Measurements from ENCODE around the gene EIF5B. TPM values are rescaled to one million over a fixed set of nuclear protein-coding genes. Genes with fewer than 3 reads are reported as not detected.
"Not testable (repeated sequence)": the region's sequence is repeated elsewhere in the genome, so short reads cannot be mapped to it uniquely, and the experiment has no call there.

Gene EIF5B
- total RNA-seq, 1 donor from 2014 or later, result 65.6 TPM

- peaks cover 21% of the 10 kb centered on the region for H3K4me1 Mint-ChIP-seq (ENCODE audit: low read depth, unreplicated experiment)
- H3K27ac Mint-ChIP-seq (ENCODE audit: unreplicated experiment), result no peak overlapping the region
- H4K20me1 ChIP-seq (ENCODE audit: insufficient read depth, low read length), result peaks cover 63% of the 10 kb centered on the region
- no peak overlapping the region for H3K4me3 Mint-ChIP-seq (ENCODE audit: unreplicated experiment)
- TF ChIP-seq EZH2 (IDR thresholded peaks at IDR 0.05; ENCODE audit: insufficient read depth, low read length), result no peak
- no peak for TF ChIP-seq CTCF (IDR thresholded peaks at IDR 0.05; ENCODE audit: insufficient read depth, low read depth, low read length)
- H2AFZ ChIP-seq (ENCODE audit: low read depth, low read length), result peak overlapping the region; percentile 89
- H3K9me3 Mint-ChIP-seq (ENCODE audit: unreplicated experiment), result no peaks in the 10 kb centered on the region
- peak overlapping the region; percentile 82 for H3K27ac ChIP-seq (ENCODE audit: low read depth, low read length)
- H3K4me1 ChIP-seq (ENCODE audit: insufficient read depth, low read length), result peaks cover 10% of the 10 kb centered on the region
- no peaks in the 10 kb centered on the region for H3K27me3 ChIP-seq (ENCODE audit: insufficient read depth, low read length)
- peak; percentile 4 for DNase-seq (ENCODE audit: low read depth)
- FAIRE-seq, result no peak
- H3K27me3 Mint-ChIP-seq (ENCODE audit: low read depth, unreplicated experiment), result no peaks in the 10 kb centered on the region
- H3K9me3 ChIP-seq (ENCODE audit: insufficient read depth, low read depth, low read length), result no peaks in the 10 kb centered on the region
- peak overlapping the region; percentile 95 for H3K4me2 ChIP-seq (ENCODE audit: low read length)
- peak overlapping the region; percentile 93 for H3K9ac ChIP-seq (ENCODE audit: low read length)
- no peaks in the 10 kb centered on the region for H3K36me3 ChIP-seq (ENCODE audit: insufficient read depth, low read length)
- H3K36me3 Mint-ChIP-seq (ENCODE audit: low read depth, unreplicated experiment), result no peaks in the 10 kb centered on the region
- H3K79me2 ChIP-seq (ENCODE audit: insufficient read depth, low read length), result peaks cover 90% of the 10 kb centered on the region
- peak overlapping the region; percentile 95 for H3K4me3 ChIP-seq (ENCODE audit: insufficient read depth, low read depth, low read length)
Measured at GRCh38 chr2:99338029-99338585, 918 bp downstream of the EIF5B start.

GRCh38 chr2:99340669-99341236, 3.6 kb downstream of the EIF5B start:
- Histone ChIP-seq H3K4me2 (ENCODE audit: low read length) (no peak overlapping the region), H3K4me1 (ENCODE audit: insufficient read depth, low read length) (no peaks in the 10 kb centered on the region), H3K4me3 (ENCODE audit: insufficient read depth, low read depth, low read length) (no peak overlapping the region), H4K20me1 (ENCODE audit: insufficient read depth, low read length) (peaks cover 69% of the 10 kb centered on the region), H3K79me2 (ENCODE audit: insufficient read depth, low read length) (peaks cover 90% of the 10 kb centered on the region), H3K36me3 (ENCODE audit: insufficient read depth, low read length) (no peaks in the 10 kb centered on the region), H2AFZ (ENCODE audit: low read depth, low read length) (no peak overlapping the region), H3K27ac (ENCODE audit: low read depth, low read length) (no peak overlapping the region), H3K9me3 (ENCODE audit: insufficient read depth, low read depth, low read length) (no peaks in the 10 kb centered on the region), H3K9ac (ENCODE audit: low read length) (no peak overlapping the region), H3K27me3 (ENCODE audit: insufficient read depth, low read length) (no peaks in the 10 kb centered on the region)
- Mint-ChIP-seq H3K9me3 (ENCODE audit: unreplicated experiment) (no peaks in the 10 kb centered on the region), H3K36me3 (ENCODE audit: low read depth, unreplicated experiment) (no peaks in the 10 kb centered on the region), H3K4me3 (ENCODE audit: unreplicated experiment) (no peak overlapping the region), H3K27me3 (ENCODE audit: low read depth, unreplicated experiment) (no peaks in the 10 kb centered on the region), H3K27ac (ENCODE audit: unreplicated experiment) (no peak overlapping the region), H3K4me1 (ENCODE audit: low read depth, unreplicated experiment) (peaks cover 13% of the 10 kb centered on the region)
- FAIRE-seq (no peak), DNase-seq (ENCODE audit: low read depth) (no peak)
- no peak for TF ChIP-seq CTCF (IDR thresholded peaks at IDR 0.05; ENCODE audit: insufficient read depth, low read depth, low read length)
- no peak for TF ChIP-seq EZH2 (IDR thresholded peaks at IDR 0.05; ENCODE audit: insufficient read depth, low read length)

- H3K4me1 Mint-ChIP-seq (ENCODE audit: low read depth, unreplicated experiment), result peaks cover 16% of the 10 kb centered on the region
- Histone ChIP-seq H3K27ac (ENCODE audit: low read depth, low read length) (no peak overlapping the region), H4K20me1 (ENCODE audit: insufficient read depth, low read length) (peaks cover 80% of the 10 kb centered on the region), H3K4me3 (ENCODE audit: insufficient read depth, low read depth, low read length) (no peak overlapping the region), H3K4me1 (ENCODE audit: insufficient read depth, low read length) (no peaks in the 10 kb centered on the region), H3K36me3 (ENCODE audit: insufficient read depth, low read length) (no peaks in the 10 kb centered on the region), H3K27me3 (ENCODE audit: insufficient read depth, low read length) (no peaks in the 10 kb centered on the region), H3K9me3 (ENCODE audit: insufficient read depth, low read depth, low read length) (no peaks in the 10 kb centered on the region), H3K79me2 (ENCODE audit: insufficient read depth, low read length) (peaks cover 100% of the 10 kb centered on the region), H3K4me2 (ENCODE audit: low read length) (no peak overlapping the region), H3K9ac (ENCODE audit: low read length) (no peak overlapping the region), H2AFZ (ENCODE audit: low read depth, low read length) (no peak overlapping the region)
- H3K9me3 Mint-ChIP-seq (ENCODE audit: unreplicated experiment), result no peaks in the 10 kb centered on the region
- no peak for TF ChIP-seq CTCF (IDR thresholded peaks at IDR 0.05; ENCODE audit: insufficient read depth, low read depth, low read length)
- no peak for TF ChIP-seq EZH2 (IDR thresholded peaks at IDR 0.05; ENCODE audit: insufficient read depth, low read length)
- H3K36me3 Mint-ChIP-seq (ENCODE audit: low read depth, unreplicated experiment), result no peaks in the 10 kb centered on the region
- FAIRE-seq (no peak), DNase-seq (ENCODE audit: low read depth) (no peak)
- no peak overlapping the region for H3K4me3 Mint-ChIP-seq (ENCODE audit: unreplicated experiment)
- no peak overlapping the region for H3K27ac Mint-ChIP-seq (ENCODE audit: unreplicated experiment)
- H3K27me3 Mint-ChIP-seq (ENCODE audit: low read depth, unreplicated experiment), result no peaks in the 10 kb centered on the region
Measured at GRCh38 chr2:99342536-99342935, 5.3 kb downstream of the EIF5B start.

GRCh38 chr2:99345446-99345845, 8.3 kb downstream of the EIF5B start:
- not testable (repeated sequence) for H3K27ac ChIP-seq (ENCODE audit: low read depth, low read length); H3K4me3 Mint-ChIP-seq (ENCODE audit: unreplicated experiment); H3K4me3 ChIP-seq (ENCODE audit: insufficient read depth, low read depth, low read length); H3K9me3 ChIP-seq (ENCODE audit: insufficient read depth, low read depth, low read length); DNase-seq (ENCODE audit: low read depth); H3K36me3 ChIP-seq (ENCODE audit: insufficient read depth, low read length); H3K4me1 ChIP-seq (ENCODE audit: insufficient read depth, low read length); H3K9ac ChIP-seq (ENCODE audit: low read length); H3K4me2 ChIP-seq (ENCODE audit: low read length); H3K36me3 Mint-ChIP-seq (ENCODE audit: low read depth, unreplicated experiment); H3K27me3 Mint-ChIP-seq (ENCODE audit: low read depth, unreplicated experiment); FAIRE-seq; H2AFZ ChIP-seq (ENCODE audit: low read depth, low read length); H3K27ac Mint-ChIP-seq (ENCODE audit: unreplicated experiment); H3K9me3 Mint-ChIP-seq (ENCODE audit: unreplicated experiment); H3K27me3 ChIP-seq (ENCODE audit: insufficient read depth, low read length)
- H3K4me1 Mint-ChIP-seq (ENCODE audit: low read depth, unreplicated experiment), result peaks cover 19% of the 10 kb centered on the region
- Histone ChIP-seq H4K20me1 (ENCODE audit: insufficient read depth, low read length) (peaks cover 82% of the 10 kb centered on the region), H3K79me2 (ENCODE audit: insufficient read depth, low read length) (peaks cover 100% of the 10 kb centered on the region)

Data from astrocyte (in vitro differentiated cells and primary cell).